Measurements from ENCODE around the gene CTXN3. TPM values are rescaled to one million over a fixed set of nuclear protein-coding genes. Genes with fewer than 3 reads are reported as not detected.

Gene CTXN3
- total and polyA plus RNA-seq, 2 donors from 2014 or later = 0.35 to 79.2 TPM

GRCh38 chr5:127685662-127686061 lies 36.8 kb downstream of the CTXN3 start:
- no peak for TF ChIP-seq CTCF (IDR thresholded peaks at IDR 0.05; ENCODE audit: borderline replicate concordance, extremely low read depth, insufficient read depth)
- intact Hi-C loops (cut with DNase I) = no loop called here

GRCh38 chr5:127686424-127686823 lies 37.5 kb downstream of the CTXN3 start:
- intact Hi-C loops (cut with DNase I) = no loop called here
- H3K27me3 ChIP-seq (ENCODE audit: control insufficient read depth, insufficient read depth, low read length) = no peaks in the 10 kb centered on the region
- DNase-seq (no peak), FAIRE-seq (no peak)
- no peak overlapping the region for H3K27ac ChIP-seq (ENCODE audit: low read depth in 2 of 2, low read length in 2 of 2)
- H3K36me3 ChIP-seq (ENCODE audit: control insufficient read depth in 2 of 3, insufficient read depth in 3 of 3, low read length in 3 of 3) = no peaks in the 10 kb centered on the region
- H3K4me3 ChIP-seq (ENCODE audit: low read length in 3 of 3) = no peak overlapping the region
- H3K4me1 ChIP-seq (ENCODE audit: control insufficient read depth in 2 of 3, insufficient read depth in 2 of 3, low read depth in 1 of 3, low read length in 3 of 3) = no peaks in the 10 kb centered on the region
- H3K9ac ChIP-seq (ENCODE audit: low read length in 3 of 3) = no peak overlapping the region
- no peak for TF ChIP-seq CTCF (IDR thresholded peaks at IDR 0.05; ENCODE audit: borderline replicate concordance, extremely low read depth, insufficient read depth)
- H3K9me3 ChIP-seq (ENCODE audit: control insufficient read depth in 2 of 3, insufficient read depth in 1 of 3, low read length in 3 of 3) = no peaks in the 10 kb centered on the region

More at GRCh38 chr5:127685662-127686061, 36.8 kb downstream of the CTXN3 start:
- no peak overlapping the region for H3K27ac ChIP-seq (ENCODE audit: low read depth in 2 of 2, low read length in 2 of 2)
- no peak for FAIRE-seq
- H3K9ac ChIP-seq (ENCODE audit: low read length in 3 of 3) = no peak overlapping the region
- DNase-seq = no peak
- H3K27me3 ChIP-seq (ENCODE audit: control insufficient read depth, insufficient read depth, low read length) = no peaks in the 10 kb centered on the region
- H3K4me3 ChIP-seq (ENCODE audit: low read length in 3 of 3) = no peak overlapping the region
- H3K9me3 ChIP-seq (ENCODE audit: control insufficient read depth in 2 of 3, insufficient read depth in 1 of 3, low read length in 3 of 3) = no peaks in the 10 kb centered on the region
- H3K36me3 ChIP-seq (ENCODE audit: control insufficient read depth in 2 of 3, insufficient read depth in 3 of 3, low read length in 3 of 3) = no peaks in the 10 kb centered on the region
- H3K4me1 ChIP-seq (ENCODE audit: control insufficient read depth in 2 of 3, insufficient read depth in 2 of 3, low read depth in 1 of 3, low read length in 3 of 3) = no peaks in the 10 kb centered on the region

- no peaks in the 10 kb centered on the region for H3K4me1 ChIP-seq (ENCODE audit: control insufficient read depth in 2 of 3, insufficient read depth in 2 of 3, low read depth in 1 of 3, low read length in 3 of 3)
- H3K9me3 ChIP-seq (ENCODE audit: control insufficient read depth in 2 of 3, insufficient read depth in 1 of 3, low read length in 3 of 3) = no peaks in the 10 kb centered on the region
- H3K9ac ChIP-seq (ENCODE audit: low read length in 3 of 3) = no peak overlapping the region
- no peaks in the 10 kb centered on the region for H3K36me3 ChIP-seq (ENCODE audit: control insufficient read depth in 2 of 3, insufficient read depth in 3 of 3, low read length in 3 of 3)
- FAIRE-seq (no peak), DNase-seq (no peak)
- no peaks in the 10 kb centered on the region for H3K27me3 ChIP-seq (ENCODE audit: control insufficient read depth, insufficient read depth, low read length)
- no peak overlapping the region for H3K27ac ChIP-seq (ENCODE audit: low read depth in 2 of 2, low read length in 2 of 2)
- no peak overlapping the region for H3K4me3 ChIP-seq (ENCODE audit: low read length in 3 of 3)
- TF ChIP-seq CTCF (IDR thresholded peaks at IDR 0.05; ENCODE audit: borderline replicate concordance, extremely low read depth, insufficient read depth) = no peak
- intact Hi-C loops (cut with DNase I) = no loop called here
Measured at GRCh38 chr5:127694518-127695171, 45.8 kb downstream of the CTXN3 start.

- no peak overlapping the region for H3K9ac ChIP-seq (ENCODE audit: low read length in 3 of 3)
- no peaks in the 10 kb centered on the region for H3K27me3 ChIP-seq (ENCODE audit: control insufficient read depth, insufficient read depth, low read length)
- intact Hi-C loops (cut with DNase I) = no loop called here
- no peak overlapping the region for H3K27ac ChIP-seq (ENCODE audit: low read depth in 2 of 2, low read length in 2 of 2)
- no peak for FAIRE-seq
- no peaks in the 10 kb centered on the region for H3K4me1 ChIP-seq (ENCODE audit: control insufficient read depth in 2 of 3, insufficient read depth in 2 of 3, low read depth in 1 of 3, low read length in 3 of 3)
- no peak for DNase-seq
- no peaks in the 10 kb centered on the region for H3K9me3 ChIP-seq (ENCODE audit: control insufficient read depth in 2 of 3, insufficient read depth in 1 of 3, low read length in 3 of 3)
- no peaks in the 10 kb centered on the region for H3K36me3 ChIP-seq (ENCODE audit: control insufficient read depth in 2 of 3, insufficient read depth in 3 of 3, low read length in 3 of 3)
- H3K4me3 ChIP-seq (ENCODE audit: low read length in 3 of 3) = no peak overlapping the region
- TF ChIP-seq CTCF (IDR thresholded peaks at IDR 0.05; ENCODE audit: borderline replicate concordance, extremely low read depth, insufficient read depth) = no peak
Measured at GRCh38 chr5:127695346-127695745, 46.5 kb downstream of the CTXN3 start.
